ENCODE data around the gene FGF6.
"Not testable (repeated sequence)": the region's sequence is repeated elsewhere in the genome, so short reads cannot be mapped to it uniquely, and the experiment has no call there.

FGF6 gene, protein sequence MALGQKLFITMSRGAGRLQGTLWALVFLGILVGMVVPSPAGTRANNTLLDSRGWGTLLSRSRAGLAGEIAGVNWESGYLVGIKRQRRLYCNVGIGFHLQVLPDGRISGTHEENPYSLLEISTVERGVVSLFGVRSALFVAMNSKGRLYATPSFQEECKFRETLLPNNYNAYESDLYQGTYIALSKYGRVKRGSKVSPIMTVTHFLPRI

GRCh38 chr12:4445156-4446101, at the start of gene FGF6:
TSS of gene FGF6 (minus strand) at chr12:4445815. CDS start at chr12:4445570, 245 bp downstream.
- no peak for DNase-seq (ENCODE audit: low spot score)

DNA sequence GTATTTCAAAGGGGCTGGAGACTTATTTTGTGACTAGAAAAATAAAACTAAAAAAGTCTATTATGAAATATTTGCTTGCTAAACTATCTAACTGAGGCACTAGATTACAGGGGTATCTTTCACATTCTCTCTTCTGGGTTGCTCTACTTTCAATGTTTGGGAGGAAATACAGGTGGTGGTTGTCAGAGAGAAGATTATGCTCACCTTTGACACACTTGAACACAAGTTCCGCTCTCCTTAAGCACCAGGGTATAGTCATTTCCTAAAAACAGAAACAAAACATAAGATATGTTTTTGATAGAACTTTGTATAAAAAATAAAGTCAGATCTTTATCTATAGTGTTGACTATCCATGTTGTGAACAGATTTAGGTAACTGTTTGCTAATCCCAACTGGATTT, 45.4 kb upstream of the FGF6 start:
- no peak for DNase-seq (ENCODE audit: low spot score)

- DNase-seq (ENCODE audit: low spot score) = no peak
Measured at GRCh38 chr12:4489556-4489955, 43.9 kb upstream of the FGF6 start.

- DNase-seq (ENCODE audit: low spot score) = peak; percentile 12
Measured at GRCh38 chr12:4486980-4487379, 41.4 kb upstream of the FGF6 start.

DNA sequence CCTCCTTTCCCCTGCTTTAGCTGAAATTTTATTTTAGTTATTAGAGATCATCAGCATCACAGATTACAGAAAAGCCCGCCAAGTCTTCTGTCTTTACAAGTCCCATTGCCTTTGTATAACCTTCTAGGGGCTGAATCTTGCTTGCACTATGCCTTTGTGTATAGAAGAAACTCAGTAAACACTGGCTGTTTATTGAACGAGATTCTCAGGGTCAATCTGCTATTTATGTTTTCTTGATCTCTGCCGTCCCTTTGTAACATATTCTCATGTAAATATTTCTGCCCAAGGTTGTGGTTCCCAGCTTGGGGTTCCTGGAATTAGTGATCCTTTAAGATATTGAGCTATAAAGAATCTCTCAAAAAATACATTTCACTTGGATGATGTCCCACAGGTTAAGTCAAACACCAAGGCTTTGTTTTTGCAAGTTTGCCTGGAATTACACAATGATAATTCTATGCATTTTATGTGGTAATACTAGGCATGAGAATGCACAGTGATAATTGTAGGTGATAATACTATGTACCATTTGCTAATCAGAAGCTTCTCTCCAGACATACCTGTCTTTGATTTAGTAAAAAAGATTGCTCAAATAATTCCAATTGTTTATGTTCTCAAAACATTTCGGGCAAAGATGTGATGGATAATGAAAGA, 40.6 kb upstream of the FGF6 start:
- no peak for DNase-seq (ENCODE audit: low spot score)

DNA sequence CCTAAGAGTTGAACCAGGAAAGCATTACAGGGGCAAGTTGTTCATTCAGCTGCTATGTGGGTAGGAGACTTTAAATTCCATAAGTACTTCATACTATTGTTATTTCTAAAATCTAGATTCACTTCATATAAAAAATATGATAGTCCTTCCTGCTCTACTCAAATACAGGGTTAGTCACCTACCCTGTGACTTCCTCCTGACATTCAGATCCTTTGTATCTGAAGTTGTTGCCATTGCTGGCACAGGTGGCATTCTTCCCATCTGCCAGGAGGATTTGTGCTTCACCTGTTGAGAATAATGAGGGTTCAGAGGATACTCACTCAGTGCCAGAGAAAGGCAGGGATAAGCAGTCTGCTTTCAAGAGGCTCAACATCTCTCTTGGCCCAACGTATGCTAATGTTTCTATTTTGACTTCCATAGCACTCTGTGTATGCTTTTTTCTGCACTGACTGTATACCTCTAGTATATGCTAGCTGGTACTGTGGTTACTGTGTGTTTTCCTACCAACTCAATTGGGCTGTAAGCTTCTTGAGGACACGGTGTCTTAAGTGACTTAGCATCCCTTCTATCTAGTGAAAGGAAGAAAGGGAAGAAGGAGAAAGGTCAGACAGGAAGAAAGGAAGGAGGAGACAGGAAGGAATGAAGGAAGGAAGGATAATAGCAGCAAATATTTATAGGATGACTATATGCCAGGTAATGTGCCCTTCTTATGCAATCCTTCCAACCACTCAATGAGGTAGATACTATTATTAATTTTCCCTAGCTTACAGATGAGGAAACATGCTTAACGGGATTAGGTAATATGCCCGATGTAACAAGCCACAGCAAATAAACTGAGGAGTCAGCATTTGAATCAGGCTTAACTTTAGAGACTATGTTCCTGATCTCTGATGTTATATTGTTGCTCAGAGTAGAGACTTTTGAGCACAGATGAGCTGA, 38.5 kb upstream of the FGF6 start:
- no peak for DNase-seq (ENCODE audit: low spot score)

GRCh38 chr12:4482936-4483335, 37.3 kb upstream of the FGF6 start:
- no peak for DNase-seq (ENCODE audit: low spot score)

DNA sequence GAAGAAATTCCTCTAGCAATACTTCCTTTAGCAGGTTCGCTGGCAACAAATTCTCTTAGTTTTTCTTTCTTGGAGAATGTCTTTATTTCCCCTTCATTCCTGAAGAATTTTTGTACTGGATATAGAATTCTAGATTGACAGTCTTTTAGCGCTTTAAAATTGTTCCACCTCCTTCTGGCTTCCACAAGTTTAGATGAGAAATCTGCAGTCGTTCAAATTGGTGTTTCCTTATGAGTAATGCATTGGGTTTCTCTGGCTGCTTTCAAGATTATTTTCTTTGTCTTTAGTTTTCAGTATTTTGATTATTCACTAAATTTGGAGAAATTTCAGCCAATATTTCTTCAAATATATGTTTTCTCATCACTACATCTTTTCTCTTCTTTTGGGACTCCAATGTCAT, 33.3 kb upstream of the FGF6 start:
- no peak for DNase-seq (ENCODE audit: low spot score)

- no peak for DNase-seq (ENCODE audit: low spot score)
Measured at GRCh38 chr12:4477129-4477528, 31.5 kb upstream of the FGF6 start.

GRCh38 chr12:4472046-4472445, 26.4 kb upstream of the FGF6 start:
- DNase-seq (ENCODE audit: low spot score) = no peak

DNA sequence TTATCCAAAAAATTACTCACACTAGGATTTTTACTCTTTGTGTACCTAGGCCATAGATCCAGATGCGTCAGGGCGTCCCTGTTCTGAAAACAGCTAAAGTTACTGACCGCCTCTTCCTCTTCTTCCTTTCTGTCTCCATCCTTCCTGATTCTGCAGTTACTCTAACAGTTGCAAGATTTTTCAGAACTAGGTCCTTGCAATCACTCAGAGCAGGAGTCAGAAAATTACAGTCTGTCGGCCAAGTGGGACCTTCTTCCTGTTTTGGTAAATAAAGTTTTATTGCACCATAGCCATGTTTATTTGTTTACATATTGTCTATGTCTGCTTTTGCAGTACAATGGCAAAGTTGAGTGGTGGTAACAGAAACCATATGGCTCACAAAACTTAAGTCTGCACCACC, 25.6 kb upstream of the FGF6 start:
- no peak for DNase-seq (ENCODE audit: low spot score)

- DNase-seq (ENCODE audit: low spot score) = no peak
Measured at GRCh38 chr12:4468994-4469393, 23.4 kb upstream of the FGF6 start.

GRCh38 chr12:4460761-4461160, 15.1 kb upstream of the FGF6 start:
- no peak for DNase-seq (ENCODE audit: low spot score)

DNA sequence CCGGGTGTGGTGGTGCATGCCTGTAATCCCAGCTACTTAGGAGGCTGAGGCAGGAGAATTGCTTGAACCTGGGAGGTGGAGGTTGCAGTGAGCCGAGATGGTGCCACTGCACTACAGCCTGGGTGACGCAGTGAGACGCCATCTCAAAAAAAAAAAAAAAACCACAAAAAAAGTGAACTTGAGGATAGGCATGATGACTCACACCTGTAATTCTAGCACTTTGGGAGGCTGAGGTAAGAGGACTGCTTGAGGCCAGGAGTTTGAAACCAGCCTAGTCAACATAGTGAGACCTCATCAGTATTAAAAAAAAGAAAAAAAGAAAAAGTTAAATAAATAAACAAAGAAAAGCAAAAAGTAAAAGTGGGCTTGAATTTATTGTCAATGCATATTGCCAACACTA, 10.2 kb upstream of the FGF6 start:
- not testable (repeated sequence) for DNase-seq (ENCODE audit: low spot score)

- DNase-seq (ENCODE audit: low spot score) = no peak
Measured at GRCh38 chr12:4454315-4454860, 8.8 kb upstream of the FGF6 start.

- DNase-seq (ENCODE audit: low spot score) = no peak
Measured at GRCh38 chr12:4451694-4452093, 6.1 kb upstream of the FGF6 start.

- peak; percentile 55 for DNase-seq (ENCODE audit: low spot score)
Measured at GRCh38 chr12:4450551-4451112, 5.0 kb upstream of the FGF6 start.

DNA sequence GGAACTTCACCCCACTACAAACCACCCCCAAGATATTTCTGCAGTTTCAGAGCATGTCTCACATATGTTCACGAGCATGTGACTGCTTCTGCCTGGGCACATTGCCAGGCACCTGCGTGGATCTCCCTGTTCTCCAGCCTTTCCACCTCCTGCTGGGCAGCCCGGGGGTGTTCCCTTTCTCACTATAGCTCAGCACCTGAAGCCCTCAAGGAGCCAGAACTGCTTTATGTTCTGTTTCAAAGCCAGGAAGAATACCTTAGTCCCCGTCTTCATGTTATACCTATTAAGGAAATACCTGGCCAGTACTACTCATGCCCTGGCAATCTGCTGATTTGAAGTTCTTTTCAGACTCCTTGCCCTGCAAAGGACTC, 4.2 kb upstream of the FGF6 start:
- DNase-seq (ENCODE audit: low spot score) = no peak

- DNase-seq (ENCODE audit: low spot score) = no peak
Measured at GRCh38 chr12:4448943-4449850, 3.6 kb upstream of the FGF6 start.

- no peak for DNase-seq (ENCODE audit: low spot score)
Measured at GRCh38 chr12:4448371-4448940, 2.8 kb upstream of the FGF6 start.
